T-helper 2 cell treated with Interferon-gamma antibody and Interleukin-4, amounts not matched to agents 100 ng/mL and 5 ng/mL, for 36 hours (primary cell): ENCODE results near the gene NRN1L. TPM values are rescaled to one million over a fixed set of nuclear protein-coding genes. Genes with fewer than 3 reads are reported as not detected.
"Not testable (repeated sequence)": the region's sequence is repeated elsewhere in the genome, so short reads cannot be mapped to it uniquely, and the experiment has no call there.

Experiments used
- intact Hi-C: fragments of 100-400 bp; cut with micrococcal nuclease; formaldehyde crosslinking; loops from one replicate; pipeline ENCODE4 v1.15.1; 2023
- total RNA-seq: library from RNA; stranded (reverse); gene quantifications from 2 replicates; pipeline ENCODE4 v1.2.3, GENCODE V29; 2022

NRN1L gene
- 0.61 and 0.84 TPM in 2 replicates for total RNA-seq

GRCh38 chr16:67884684-67885083 lies at the start of gene NRN1L:
TSS of gene NRN1L (plus strand) at chr16:67884885. CDS start at chr16:67884904, 19 bp downstream.
- intact Hi-C loops: no loop called here

- intact Hi-C loops: not testable (repeated sequence)
Observed at GRCh38 chr16:67837190-67837589, 47.5 kb upstream of the NRN1L start.

- intact Hi-C loops: no loop called here
Observed at GRCh38 chr16:67837811-67838210, 46.9 kb upstream of the NRN1L start.

- intact Hi-C loops: loop anchor here (10.0 kb wide), 1 partner anchor 177 kb away; the partner anchor contains the start of genes ACD, C16orf86, ENKD1 and PARD6A
Observed at GRCh38 chr16:67841198-67841815, 43.4 kb upstream of the NRN1L start.

- intact Hi-C loops: loop anchor here (1.0 to 10.0 kb wide), 5 partner anchors 9 to 242 kb away; partner anchors contain the start of genes ACD, C16orf86, ENKD1 and PARD6A
Observed at GRCh38 chr16:67841816-67842508, 42.7 kb upstream of the NRN1L start, which contains the start of gene THAP11. TSS of gene THAP11 (plus strand) at chr16:67842320. CDS start at chr16:67842555, 235 bp downstream.

GRCh38 chr16:67842509-67843342 lies 42.0 kb upstream of the NRN1L start:
- intact Hi-C loops: loop anchor here (1.0 to 10.0 kb wide), 5 partner anchors 9 to 242 kb away; partner anchors contain the start of genes ACD, C16orf86, ENKD1 and PARD6A

- intact Hi-C loops: loop anchor here (10.0 kb wide), 1 partner anchor 179 kb away; the partner anchor contains the start of genes ACD, C16orf86, ENKD1 and PARD6A
Observed at GRCh38 chr16:67843343-67843765, 41.3 kb upstream of the NRN1L start.

- intact Hi-C loops: loop anchor here (10.0 kb wide), 1 partner anchor 180 kb away; the partner anchor contains the start of genes ACD, C16orf86, ENKD1 and PARD6A
Observed at GRCh38 chr16:67844497-67844896, 40.2 kb upstream of the NRN1L start.

GRCh38 chr16:67845291-67846062 lies 39.2 kb upstream of the NRN1L start:
- intact Hi-C loops: loop anchor here (1.0 to 10.0 kb wide), 7 partner anchors 12 to 283 kb away; partner anchors contain the start of genes ACD, C16orf86, CTCF and EDC4

GRCh38 chr16:67846063-67846319 lies 38.7 kb upstream of the NRN1L start:
- intact Hi-C loops: loop anchor here (1.0 to 10.0 kb wide), 7 partner anchors 13 to 284 kb away; partner anchors contain the start of genes ACD, C16orf86, CTCF and EDC4

GRCh38 chr16:67846320-67847063 lies 38.2 kb upstream of the NRN1L start, which contains the start of gene NUTF2:
TSS of gene NUTF2 (plus strand) at chr16:67846933. CDS start at chr16:67865131, 18,198 bp downstream.
- intact Hi-C loops: loop anchor here (1.0 to 10.0 kb wide), 7 partner anchors 13 to 284 kb away; partner anchors contain the start of genes ACD, C16orf86, CTCF and EDC4

- intact Hi-C loops: loop anchor here (2.0 to 10.0 kb wide), 2 partner anchors 26 to 182 kb away; partner anchors contain the start of genes ACD, C16orf86, EDC4 and ENKD1
Observed at GRCh38 chr16:67847064-67847861, 37.4 kb upstream of the NRN1L start, which contains the start of gene CENPT. TSS of gene CENPT (minus strand) at chr16:67847693. CDS start at chr16:67833859, 13,834 bp downstream.

- intact Hi-C loops: loop anchor here (10.0 kb wide), 1 partner anchor 183 kb away; the partner anchor contains the start of genes ACD, C16orf86, ENKD1 and PARD6A
Observed at GRCh38 chr16:67848118-67848517, 36.6 kb upstream of the NRN1L start.

GRCh38 chr16:67853670-67854069 lies 31.0 kb upstream of the NRN1L start:
- intact Hi-C loops: no loop called here

GRCh38 chr16:67855789-67856188 lies 28.9 kb upstream of the NRN1L start:
- intact Hi-C loops: no loop called here

- intact Hi-C loops: no loop called here
Observed at GRCh38 chr16:67856927-67857546, 27.6 kb upstream of the NRN1L start.

- intact Hi-C loops: no loop called here
Observed at GRCh38 chr16:67857547-67858233, 27.0 kb upstream of the NRN1L start.
